Gastrocnemius medialis (tissue), 4 donors: ENCODE data around the gene PSD.

Source experiments
- POLR2A ChIP-seq, 2 donors: fragments of 450-650 bp; IDR thresholded peaks; one replicate each; pipeline ENCODE4 v1.6.1; 2017; ENCODE audit warnings: antibody characterized with exemption in 2 of 2, mild to moderate bottlenecking in 2 of 2, moderate library complexity in 2 of 2
- TF ChIP-seq, protein P1 (sequence below), 5 experiments: fragments of 450-650 bp in 3 of 5; fragments of 200-600 bp in 2 of 5; sonication (generic) in 2 of 5; IDR thresholded peaks in 4 of 5; conservative IDR thresholded peaks in 1 of 5; 1 replicate in 4 of 5; 2 replicates in 1 of 5; pipeline ENCODE4 v1.5.1; 2016 to 2019; ENCODE audit warnings: antibody characterized with exemption in 5 of 5, mild to moderate bottlenecking in 3 of 5, moderate library complexity in 3 of 5

DNA sequence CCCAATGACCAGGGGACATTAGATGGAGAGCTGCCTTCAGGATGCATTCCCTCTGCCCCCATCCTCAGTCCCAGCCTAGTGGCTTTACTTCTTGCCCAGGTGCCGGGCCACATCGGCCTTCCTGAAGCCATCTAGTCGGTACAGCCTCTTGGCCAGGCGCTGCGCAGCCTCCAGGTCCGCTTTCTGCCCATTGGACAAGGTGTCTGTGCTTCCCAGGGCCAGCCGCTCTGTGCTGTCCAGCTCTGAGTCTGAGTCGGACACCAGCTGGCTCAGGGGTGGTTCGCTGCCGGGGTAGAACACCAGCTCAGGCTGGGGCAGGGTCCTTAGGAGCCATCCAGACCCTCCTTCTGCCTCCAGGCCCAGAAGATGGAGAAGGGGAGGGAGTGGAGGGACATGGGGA, 6.3 kb downstream of the PSD start:
- TF ChIP-seq, protein P1, sequence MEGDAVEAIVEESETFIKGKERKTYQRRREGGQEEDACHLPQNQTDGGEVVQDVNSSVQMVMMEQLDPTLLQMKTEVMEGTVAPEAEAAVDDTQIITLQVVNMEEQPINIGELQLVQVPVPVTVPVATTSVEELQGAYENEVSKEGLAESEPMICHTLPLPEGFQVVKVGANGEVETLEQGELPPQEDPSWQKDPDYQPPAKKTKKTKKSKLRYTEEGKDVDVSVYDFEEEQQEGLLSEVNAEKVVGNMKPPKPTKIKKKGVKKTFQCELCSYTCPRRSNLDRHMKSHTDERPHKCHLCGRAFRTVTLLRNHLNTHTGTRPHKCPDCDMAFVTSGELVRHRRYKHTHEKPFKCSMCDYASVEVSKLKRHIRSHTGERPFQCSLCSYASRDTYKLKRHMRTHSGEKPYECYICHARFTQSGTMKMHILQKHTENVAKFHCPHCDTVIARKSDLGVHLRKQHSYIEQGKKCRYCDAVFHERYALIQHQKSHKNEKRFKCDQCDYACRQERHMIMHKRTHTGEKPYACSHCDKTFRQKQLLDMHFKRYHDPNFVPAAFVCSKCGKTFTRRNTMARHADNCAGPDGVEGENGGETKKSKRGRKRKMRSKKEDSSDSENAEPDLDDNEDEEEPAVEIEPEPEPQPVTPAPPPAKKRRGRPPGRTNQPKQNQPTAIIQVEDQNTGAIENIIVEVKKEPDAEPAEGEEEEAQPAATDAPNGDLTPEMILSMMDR (IDR thresholded peaks at IDR 0.05 in 4 of 5, conservative IDR thresholded peaks at IDR 0.05 in 1 of 5) = no peak
- TF ChIP-seq POLR2A (IDR thresholded peaks at IDR 0.05) = no peak
